DND-41 (cell line): ENCODE measurements around the gene F7.

Source experiments
- ATAC-seq: fragments of 200-7000 bp; cut with Tn5 transposase; 3 replicates; pipeline ENCODE4 v1.9.1; 2021; ENCODE audit warnings: low read depth; ENCODE audit not compliant: insufficient read depth
- DNase-seq: peaks from one replicate; pipeline ENCODE4 v3.0.0-alpha.2; 2020
- H2AFZ ChIP-seq: 2 replicates; pipeline ENCODE4 v1.6.0; 2012; ENCODE audit warnings: low read depth, low read length
- H3K27ac ChIP-seq: 2 replicates; pipeline ENCODE4 v1.5.1; 2012; ENCODE audit warnings: low read length, inconsistent platforms
- H3K27me3 ChIP-seq: fragments of 200-600 bp; sonication (generic); 2 replicates; pipeline ENCODE4 v1.6.0; 2012; ENCODE audit warnings: low read length, mild to moderate bottlenecking, inconsistent platforms; ENCODE audit not compliant: insufficient read depth, poor library complexity
- H3K36me3 ChIP-seq: 2 replicates; pipeline ENCODE4 v1.5.1; 2012; ENCODE audit warnings: low read length, inconsistent platforms; ENCODE audit not compliant: insufficient read depth
- H3K4me1 ChIP-seq: 2 replicates; pipeline ENCODE4 v1.5.1; 2012; ENCODE audit warnings: mild to moderate bottlenecking, low read length; ENCODE audit not compliant: insufficient read depth
- H3K4me2 ChIP-seq: 2 replicates; pipeline ENCODE4 v1.6.0; 2012; ENCODE audit warnings: mild to moderate bottlenecking, moderate library complexity, low read length, inconsistent platforms; ENCODE audit not compliant: insufficient read depth
- H3K4me3 ChIP-seq, 2 experiments: fragments of 200-600 bp in 1 of 2; shearing (Covaris generic) in 1 of 2; 2 replicates each; pipeline ENCODE4 v1.5.1; 2012 to 2016; ENCODE audit warnings: inconsistent platforms in 2 of 2, low read length in 2 of 2, mild to moderate bottlenecking in 2 of 2, low read depth in 1 of 2, moderate library complexity in 1 of 2
- H3K79me2 ChIP-seq: 2 replicates; pipeline ENCODE4 v1.6.0; 2012; ENCODE audit warnings: low read length, inconsistent platforms; ENCODE audit not compliant: insufficient read depth
- H3K9ac ChIP-seq: 2 replicates; pipeline ENCODE4 v1.6.0; 2012; ENCODE audit warnings: low read depth, mild to moderate bottlenecking, inconsistent platforms, low read length, moderate library complexity
- H3K9me3 ChIP-seq: 2 replicates; pipeline ENCODE4 v1.5.1; 2012; ENCODE audit warnings: low read length, moderate library complexity, mild to moderate bottlenecking, inconsistent platforms; ENCODE audit not compliant: insufficient read depth, severe bottlenecking
- H4K20me1 ChIP-seq: 2 replicates; pipeline ENCODE4 v1.6.0; 2012; ENCODE audit warnings: low read length; ENCODE audit not compliant: insufficient read depth
- EZH2 ChIP-seq: IDR thresholded peaks from 3 replicates; pipeline ENCODE4 v1.6.1; 2012; ENCODE audit warnings: borderline replicate concordance, low read depth, mild to moderate bottlenecking, moderate library complexity, low read length, inconsistent platforms; ENCODE audit not compliant: severe bottlenecking
- TF ChIP-seq, protein P1 (sequence below): IDR thresholded peaks from 2 replicates; pipeline ENCODE4 v1.5.1; 2012; ENCODE audit warnings: borderline replicate concordance, low read length, moderate library complexity, mild to moderate bottlenecking; ENCODE audit not compliant: poor library complexity, severe bottlenecking; ENCODE audit errors: extremely low read depth

F7 gene

DNA sequence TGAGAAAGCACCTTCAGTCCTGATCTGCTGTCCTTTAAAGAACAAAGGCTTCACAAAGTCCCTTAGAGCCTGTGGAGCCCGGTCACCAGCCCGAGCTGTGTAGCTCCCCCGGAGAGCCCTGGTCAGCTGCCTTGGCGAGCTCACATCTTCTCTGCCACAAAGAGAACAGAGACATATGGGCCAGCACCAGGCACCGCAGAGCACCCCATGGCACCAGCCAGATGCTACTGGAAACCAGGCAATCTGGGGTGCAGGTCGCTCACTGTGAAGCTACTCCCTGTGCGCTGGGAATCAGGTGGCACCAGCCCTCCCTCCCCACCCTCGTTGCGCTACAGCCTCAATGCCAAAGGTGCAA, 44.3 kb upstream of the F7 start:
- no peak overlapping the region for H3K4me2 ChIP-seq
- H3K4me1 ChIP-seq = no peaks in the 10 kb centered on the region
- no peak overlapping the region for H2AFZ ChIP-seq
- no peak for TF ChIP-seq EZH2
- TF ChIP-seq, protein P1, sequence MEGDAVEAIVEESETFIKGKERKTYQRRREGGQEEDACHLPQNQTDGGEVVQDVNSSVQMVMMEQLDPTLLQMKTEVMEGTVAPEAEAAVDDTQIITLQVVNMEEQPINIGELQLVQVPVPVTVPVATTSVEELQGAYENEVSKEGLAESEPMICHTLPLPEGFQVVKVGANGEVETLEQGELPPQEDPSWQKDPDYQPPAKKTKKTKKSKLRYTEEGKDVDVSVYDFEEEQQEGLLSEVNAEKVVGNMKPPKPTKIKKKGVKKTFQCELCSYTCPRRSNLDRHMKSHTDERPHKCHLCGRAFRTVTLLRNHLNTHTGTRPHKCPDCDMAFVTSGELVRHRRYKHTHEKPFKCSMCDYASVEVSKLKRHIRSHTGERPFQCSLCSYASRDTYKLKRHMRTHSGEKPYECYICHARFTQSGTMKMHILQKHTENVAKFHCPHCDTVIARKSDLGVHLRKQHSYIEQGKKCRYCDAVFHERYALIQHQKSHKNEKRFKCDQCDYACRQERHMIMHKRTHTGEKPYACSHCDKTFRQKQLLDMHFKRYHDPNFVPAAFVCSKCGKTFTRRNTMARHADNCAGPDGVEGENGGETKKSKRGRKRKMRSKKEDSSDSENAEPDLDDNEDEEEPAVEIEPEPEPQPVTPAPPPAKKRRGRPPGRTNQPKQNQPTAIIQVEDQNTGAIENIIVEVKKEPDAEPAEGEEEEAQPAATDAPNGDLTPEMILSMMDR = no peak
- H3K36me3 ChIP-seq = no peaks in the 10 kb centered on the region
- peaks cover 5% of the 10 kb centered on the region for H3K9me3 ChIP-seq
- no peak overlapping the region for H3K27ac ChIP-seq
- no peaks in the 10 kb centered on the region for H4K20me1 ChIP-seq
- ATAC-seq (no peak), DNase-seq (no peak)
- no peak overlapping the region for H3K4me3 ChIP-seq
- no peak overlapping the region for H3K9ac ChIP-seq
- no peaks in the 10 kb centered on the region for H3K27me3 ChIP-seq
- no peaks in the 10 kb centered on the region for H3K79me2 ChIP-seq

DNA sequence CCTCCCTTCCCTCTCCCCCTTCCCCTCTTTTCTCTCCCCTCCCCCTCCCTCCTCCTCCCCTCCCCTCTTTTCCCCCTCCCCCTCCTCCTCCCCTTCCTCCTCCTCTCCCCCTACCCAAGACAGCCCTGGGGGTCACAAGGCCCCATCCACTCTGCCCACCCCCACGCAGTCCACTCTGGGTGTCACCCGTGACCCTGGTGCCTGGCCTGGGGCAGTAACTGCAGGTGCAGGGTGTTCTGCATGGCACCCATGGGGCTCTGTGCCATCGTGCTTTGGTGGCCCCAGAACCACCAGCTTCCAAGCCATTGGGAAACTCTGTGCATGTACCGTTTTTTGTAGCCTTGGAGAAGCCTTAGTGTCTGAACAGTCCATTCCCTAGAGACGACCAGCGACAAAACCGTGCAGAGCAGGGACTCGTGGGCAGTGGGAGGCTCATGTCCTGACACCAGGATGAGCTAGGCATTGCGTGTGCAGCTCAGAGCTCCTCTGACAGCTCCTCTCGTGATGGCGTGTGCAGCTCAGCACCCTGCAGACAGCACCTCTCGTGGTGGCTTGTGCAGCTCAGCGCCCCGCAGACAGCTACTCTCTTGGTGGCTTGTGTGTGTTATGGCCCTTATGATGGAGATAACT, 43.7 kb upstream of the F7 start:
- TF ChIP-seq, protein P1 = no peak
- TF ChIP-seq EZH2 = no peak
- Histone ChIP-seq H2AFZ (no peak overlapping the region), H3K27ac (no peak overlapping the region), H4K20me1 (no peaks in the 10 kb centered on the region), H3K9ac (no peak overlapping the region), H3K4me1 (no peaks in the 10 kb centered on the region), H3K79me2 (no peaks in the 10 kb centered on the region), H3K9me3 (peaks cover 5% of the 10 kb centered on the region), H3K4me2 (no peak overlapping the region), H3K4me3 (no peak overlapping the region), H3K27me3 (no peaks in the 10 kb centered on the region), H3K36me3 (no peaks in the 10 kb centered on the region)
- ATAC-seq = no peak
- DNase-seq = no peak

DNA sequence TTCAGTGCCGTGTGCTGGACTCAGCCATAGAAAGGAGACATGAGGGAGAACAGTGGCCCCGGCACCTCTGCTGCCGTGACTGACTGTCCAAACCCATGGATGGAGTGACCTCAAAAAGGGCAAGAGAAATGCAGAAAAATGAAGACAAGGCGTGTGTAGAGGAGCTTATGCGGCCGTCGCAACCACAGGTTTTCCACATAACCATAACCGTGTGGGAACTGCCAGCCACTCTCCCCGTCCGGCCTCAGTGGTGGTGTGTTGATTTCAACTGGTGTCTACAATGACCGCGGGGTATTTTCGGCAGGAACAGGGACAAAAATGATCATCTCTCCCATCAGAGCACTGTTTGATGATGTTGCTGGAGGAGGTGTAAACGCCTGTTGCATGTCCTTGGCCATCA, 42.9 kb upstream of the F7 start:
- no peaks in the 10 kb centered on the region for H3K36me3 ChIP-seq
- DNase-seq (no peak), ATAC-seq (no peak)
- H3K9me3 ChIP-seq = peaks cover 5% of the 10 kb centered on the region
- no peak for TF ChIP-seq EZH2
- TF ChIP-seq, protein P1 = no peak
- no peaks in the 10 kb centered on the region for H3K4me1 ChIP-seq
- H3K4me2 ChIP-seq = no peak overlapping the region
- no peak overlapping the region for H2AFZ ChIP-seq
- H3K27me3 ChIP-seq = no peaks in the 10 kb centered on the region
- H3K27ac ChIP-seq = no peak overlapping the region
- no peaks in the 10 kb centered on the region for H4K20me1 ChIP-seq
- H3K79me2 ChIP-seq = no peaks in the 10 kb centered on the region
- H3K9ac ChIP-seq = no peak overlapping the region
- H3K4me3 ChIP-seq = no peak overlapping the region

DNA sequence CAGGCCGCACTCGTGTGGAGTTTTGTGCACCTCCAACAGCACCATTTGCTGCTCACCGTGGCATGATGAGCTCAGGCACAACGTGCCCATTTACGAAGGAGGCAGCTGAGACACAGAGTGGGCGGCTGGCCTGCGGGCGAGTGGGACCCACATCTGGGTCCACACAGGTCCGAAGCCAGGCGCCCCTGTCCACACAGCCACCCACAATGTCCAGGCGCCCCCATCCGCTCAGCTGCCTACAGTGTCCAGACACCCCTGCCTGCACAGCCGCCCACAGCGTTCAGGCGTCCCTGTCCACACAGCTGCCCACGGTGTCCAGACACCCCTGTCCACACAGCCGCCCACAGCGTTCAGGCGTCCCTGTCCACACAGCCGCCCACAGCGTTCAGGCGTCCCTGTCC, 42.5 kb upstream of the F7 start:
- no peak overlapping the region for H3K27ac ChIP-seq
- no peak for ATAC-seq
- no peaks in the 10 kb centered on the region for H3K79me2 ChIP-seq
- TF ChIP-seq, protein P1 = no peak
- no peak for TF ChIP-seq EZH2
- H4K20me1 ChIP-seq = no peaks in the 10 kb centered on the region
- H3K36me3 ChIP-seq = no peaks in the 10 kb centered on the region
- no peak overlapping the region for H3K4me2 ChIP-seq
- peaks cover 2% of the 10 kb centered on the region for H3K9me3 ChIP-seq
- no peak overlapping the region for H3K4me3 ChIP-seq
- no peaks in the 10 kb centered on the region for H3K4me1 ChIP-seq
- H3K9ac ChIP-seq = no peak overlapping the region
- DNase-seq = no peak
- H2AFZ ChIP-seq = no peak overlapping the region
- no peaks in the 10 kb centered on the region for H3K27me3 ChIP-seq
